ENCODE results near the gene MIS12. TPM values are rescaled to one million over a fixed set of nuclear protein-coding genes. Genes with fewer than 3 reads are reported as not detected.

The MIS12 gene
- total RNA-seq, 1 experiment from 2014 or later: 14.7 TPM

GRCh38 chr17:5473906-5474305, 12.5 kb upstream of the MIS12 start:
- Histone ChIP-seq H3K9ac (ENCODE audit: low read length) (no peak overlapping the region), H4K20me1 (ENCODE audit: insufficient read depth) (no peaks in the 10 kb centered on the region), H3K27ac (ENCODE audit: low read depth, low read length) (no peak overlapping the region), H3K4me1 (ENCODE audit: control insufficient read depth in 1 of 2, insufficient read depth in 2 of 2, low read length in 2 of 2) (peaks cover 0 to 5% of the 10 kb centered on the region in 2 experiments; a peak in 1 of 4 replicates), H3K9me3 (ENCODE audit: control insufficient read depth in 1 of 2, insufficient read depth in 1 of 2, low read depth in 1 of 2, low read length in 2 of 2) (no peaks in the 10 kb centered on the region), H3K79me2 (ENCODE audit: insufficient read depth, low read length) (peaks cover 21% of the 10 kb centered on the region), H3K36me3 (ENCODE audit: control insufficient read depth in 1 of 2, insufficient read depth in 2 of 2, low read length in 2 of 2) (peaks cover 22 to 40% of the 10 kb centered on the region in 2 experiments), H3K9me2 (ENCODE audit: insufficient read depth) (no peaks in the 10 kb centered on the region), H3K4me2 (ENCODE audit: low read length) (no peak overlapping the region), H3K4me3 (replicated peaks in 1 of 2; ENCODE audit: low read depth in 1 of 2, low read length in 2 of 2) (no peak overlapping the region), H3K27me3 (ENCODE audit: insufficient read depth, low read length) (no peaks in the 10 kb centered on the region), H2AFZ (ENCODE audit: low read depth, low read length, poor library complexity, severe bottlenecking) (no peak overlapping the region)
- intact Hi-C loops (cut with micrococcal nuclease): no loop called here
- ChIA-PET CTCF (interaction anchor here (0.5 kb wide), 1 partner anchor 13 kb away, joined by 3 read pairs; the partner anchor contains the start of gene MIS12), POLR2A (interaction anchor here (1.6 kb wide), 1 partner anchor 12 kb away, joined by 4 read pairs; the partner anchor contains the start of genes DERL2 and MIS12), RAD21 (ENCODE audit: low non-redundant PET in 1 of 2, low total read pairs in 2 of 2, uncharacterized antibody in 2 of 2, unreplicated experiment in 2 of 2) (no interaction called here)
- ATAC-seq: no peak
- no peak for TF ChIP-seq CTCF (IDR thresholded peaks at IDR 0.05 in 2 of 3, conservative IDR thresholded peaks at IDR 0.05 in 1 of 3; ENCODE audit: borderline replicate concordance in 1 of 3, insufficient read depth in 1 of 3, low read depth in 2 of 3, low read length in 2 of 3)
- TF ChIP-seq EZH2phosphoT487 (IDR thresholded peaks at IDR 0.05; ENCODE audit: borderline replicate concordance): no peak
- TF ChIP-seq ATF3 (IDR thresholded peaks at IDR 0.05): no peak
- TF ChIP-seq SIN3A (IDR thresholded peaks at IDR 0.05; ENCODE audit: low read depth): no peak
- no peak for TF ChIP-seq ZBTB33 (IDR thresholded peaks at IDR 0.05; ENCODE audit: extremely low read depth, insufficient replicate concordance, low read length)
- no peak for TF ChIP-seq JUND (IDR thresholded peaks at IDR 0.05)
- no peak for TF ChIP-seq SP1 (IDR thresholded peaks at IDR 0.05; ENCODE audit: low read depth)
- BruUV-seq (replicated peaks): no TSS peak
- DNase-seq (ENCODE audit: low read depth, low spot score): no peak
